Transverse colon (tissue), 4 donors: ENCODE data around the gene VWA3B.

Source experiments
- POLR2A ChIP-seq: fragments of 450-650 bp; IDR thresholded peaks from one replicate; pipeline ENCODE4 v1.6.1; 2016; ENCODE audit warnings: antibody characterized with exemption, mild to moderate bottlenecking, moderate library complexity
- POLR2AphosphoS5 ChIP-seq, 3 donors: sonication (generic); formaldehyde crosslinking; IDR thresholded peaks; one replicate each; pipeline ENCODE4 v1.6.1; 2016; ENCODE audit warnings: antibody characterized with exemption in 3 of 3
- TF ChIP-seq, protein P1 (sequence below), 5 experiments: fragments of 200-600 bp in 3 of 5; fragments of 450-650 bp in 2 of 5; sonication (generic) in 3 of 5; IDR thresholded peaks; 1 replicate in 2 of 5; 2 replicates in 3 of 5; pipeline ENCODE4 v1.5.1; 2016 to 2017; ENCODE audit warnings: antibody characterized with exemption in 5 of 5, inconsistent platforms in 3 of 5, mild to moderate bottlenecking in 2 of 5, moderate library complexity in 1 of 5

DNA sequence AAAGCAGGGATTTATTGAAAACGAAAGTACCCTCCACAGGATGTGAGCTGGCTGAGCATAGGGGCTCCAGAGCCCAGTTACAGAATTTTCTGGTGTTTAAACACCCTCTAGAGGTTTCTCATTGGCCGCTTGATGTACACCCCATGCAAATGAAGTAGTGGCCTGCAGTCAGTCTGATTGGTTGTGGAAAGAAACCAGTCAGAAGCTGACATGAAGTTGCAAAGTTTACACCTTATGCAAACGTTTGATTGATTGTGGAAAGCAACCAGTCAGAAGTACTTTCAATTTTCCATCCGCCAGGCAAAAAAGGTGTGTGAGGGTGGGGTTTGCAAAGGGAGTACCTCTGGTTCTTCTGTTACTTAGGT lies 62.3 kb downstream of the VWA3B start:
- TF ChIP-seq POLR2A, result no peak
- TF ChIP-seq, protein P1, sequence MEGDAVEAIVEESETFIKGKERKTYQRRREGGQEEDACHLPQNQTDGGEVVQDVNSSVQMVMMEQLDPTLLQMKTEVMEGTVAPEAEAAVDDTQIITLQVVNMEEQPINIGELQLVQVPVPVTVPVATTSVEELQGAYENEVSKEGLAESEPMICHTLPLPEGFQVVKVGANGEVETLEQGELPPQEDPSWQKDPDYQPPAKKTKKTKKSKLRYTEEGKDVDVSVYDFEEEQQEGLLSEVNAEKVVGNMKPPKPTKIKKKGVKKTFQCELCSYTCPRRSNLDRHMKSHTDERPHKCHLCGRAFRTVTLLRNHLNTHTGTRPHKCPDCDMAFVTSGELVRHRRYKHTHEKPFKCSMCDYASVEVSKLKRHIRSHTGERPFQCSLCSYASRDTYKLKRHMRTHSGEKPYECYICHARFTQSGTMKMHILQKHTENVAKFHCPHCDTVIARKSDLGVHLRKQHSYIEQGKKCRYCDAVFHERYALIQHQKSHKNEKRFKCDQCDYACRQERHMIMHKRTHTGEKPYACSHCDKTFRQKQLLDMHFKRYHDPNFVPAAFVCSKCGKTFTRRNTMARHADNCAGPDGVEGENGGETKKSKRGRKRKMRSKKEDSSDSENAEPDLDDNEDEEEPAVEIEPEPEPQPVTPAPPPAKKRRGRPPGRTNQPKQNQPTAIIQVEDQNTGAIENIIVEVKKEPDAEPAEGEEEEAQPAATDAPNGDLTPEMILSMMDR (IDR thresholded peaks at IDR 0.05), result no peak
- TF ChIP-seq POLR2AphosphoS5 (IDR thresholded peaks at IDR 0.05), result no peak
